Measurements from ENCODE around the gene PVALEF.

DNA sequence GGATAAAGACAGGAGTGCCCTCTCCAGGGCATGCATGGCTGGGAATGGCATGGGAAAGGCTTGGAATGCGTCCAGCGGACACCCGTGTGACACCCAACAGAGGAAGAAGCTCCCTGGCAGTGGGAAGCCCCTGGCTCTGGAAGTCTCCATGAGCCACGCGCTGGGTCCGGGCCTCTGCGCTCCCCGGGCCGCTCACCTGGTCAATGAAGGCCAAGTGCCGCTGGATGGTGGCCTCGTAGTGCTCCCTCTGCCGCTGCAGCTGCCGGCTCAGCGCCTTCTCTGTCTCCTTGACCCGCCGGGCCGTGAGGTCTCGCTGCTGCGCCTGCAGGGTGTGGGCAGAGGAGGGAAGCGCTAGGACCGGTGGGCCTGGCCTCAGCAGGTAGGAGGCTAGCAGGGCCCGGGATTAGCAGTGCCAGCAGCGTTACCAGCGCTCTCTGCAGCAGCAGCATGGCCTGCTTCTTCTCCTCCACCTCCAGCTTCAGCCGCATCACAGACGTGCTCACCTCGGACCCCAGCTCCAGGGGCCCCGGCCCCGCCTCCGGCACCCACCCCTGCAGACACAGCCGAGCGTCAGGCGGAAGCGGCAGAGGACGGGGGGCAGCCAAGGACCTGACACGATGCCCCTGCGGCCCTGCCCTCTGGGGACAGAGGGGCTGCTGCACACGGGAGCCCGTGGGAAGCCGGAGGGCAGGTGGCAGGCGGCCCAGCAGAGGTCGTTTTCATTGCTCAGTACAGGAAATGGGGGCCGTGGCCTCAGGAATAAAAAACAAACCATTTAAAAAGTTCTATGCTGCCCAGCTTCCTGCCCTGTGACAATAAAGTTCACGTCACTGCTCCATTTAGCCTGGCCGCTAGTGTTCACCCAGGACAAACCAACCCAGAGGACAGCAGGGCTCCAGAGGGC is 31.4 kb downstream of the PVALEF start:
- no peak for TF ChIP-seq SP1 (IDR thresholded peaks at IDR 0.05)
- no peak for TF ChIP-seq FOXM1 (IDR thresholded peaks at IDR 0.05; ENCODE audit: borderline replicate concordance)

All from HEK293T (cell line).